H1 (cell line): ENCODE measurements around the gene TSPAN9. TPM values are rescaled to one million over a fixed set of nuclear protein-coding genes. Genes with fewer than 3 reads are reported as not detected.

ENCODE experiments used
- CTCF ChIA-PET: fragments of 300-600 bp; sonication (Branson Sonifier 250); formaldehyde crosslinking; loops from one replicate; lab custom pipeline; 2021; ENCODE audit not compliant: partially characterized antibody; lab: Charles Lee
- POLR2A ChIA-PET: fragments of 300-600 bp; sonication (Branson Sonifier 250); formaldehyde crosslinking; loops from one replicate; lab custom pipeline; 2021; ENCODE audit warnings: inconsistent platforms; ENCODE audit not compliant: partially characterized antibody; lab: Charles Lee
- DNase-seq, 2 experiments: peaks; one replicate each; pipeline versions ENCODE4 v3.0.0 to v3.0.0-alpha.2; 2010 to 2022; ENCODE audit warnings: low spot score in 2 of 2, low read depth in 1 of 2, mixed read lengths in 1 of 2
- FAIRE-seq: peaks from 2 replicates; lab custom pipeline; 2011; peaks lifted over from hg19 to GRCh38; lab: Jason Lieb, UNC
- H2AFZ ChIP-seq: 2 replicates; pipeline ENCODE4 v1.8.1; 2012; ENCODE audit warnings: low read length, inconsistent platforms
- H2AK5ac ChIP-seq: 2 replicates; pipeline ENCODE4 v1.6.1; 2013; ENCODE audit warnings: low read depth, low read length
- H2BK120ac ChIP-seq: replicated peaks from 2 replicates; pipeline ENCODE3; 2013; ENCODE audit warnings: low read depth, low read length, inconsistent platforms
- H2BK12ac ChIP-seq: 2 replicates; pipeline ENCODE4 v1.6.1; 2013; ENCODE audit warnings: low read depth, low read length
- H2BK15ac ChIP-seq: 2 replicates; pipeline ENCODE4 v1.6.1; 2013; ENCODE audit warnings: low read length
- H2BK20ac ChIP-seq: 2 replicates; pipeline ENCODE4 v1.6.1; 2013; ENCODE audit warnings: low read length
- H2BK5ac ChIP-seq: 2 replicates; pipeline ENCODE4 v1.6.1; 2013; ENCODE audit warnings: low read depth, low read length
- H3K14ac ChIP-seq: 2 replicates; pipeline ENCODE4 v1.6.1; 2013; ENCODE audit warnings: inconsistent platforms; ENCODE audit not compliant: insufficient read length
- H3K18ac ChIP-seq: 2 replicates; pipeline ENCODE4 v1.6.1; 2013; ENCODE audit warnings: low read length; ENCODE audit errors: extremely low read depth
- H3K23ac ChIP-seq: 2 replicates; pipeline ENCODE4 v1.6.1; 2013; ENCODE audit warnings: inconsistent platforms; ENCODE audit not compliant: insufficient read length
- H3K23me2 ChIP-seq: 2 replicates; pipeline ENCODE4 v1.6.1; 2013; ENCODE audit warnings: low read depth, low read length
- H3K27ac ChIP-seq: 2 replicates; pipeline ENCODE4 v1.6.1; 2011; ENCODE audit warnings: low read depth, low read length, inconsistent platforms
- H3K27me3 ChIP-seq, 4 experiments: replicated peaks in 1 of 4; 1 replicate in 1 of 4; 2 replicates in 3 of 4; pipeline versions ENCODE4 v1.6.1 to v1.8.1; 2011 to 2013; ENCODE audit warnings: low read length in 3 of 4, mild to moderate bottlenecking in 3 of 4, inconsistent platforms in 2 of 4, mixed read lengths in 2 of 4, moderate library complexity in 1 of 4; ENCODE audit not compliant: control insufficient read depth in 3 of 4, insufficient read depth in 3 of 4; ENCODE audit errors: extremely low read depth in 1 of 4
- H3K36me3 ChIP-seq, 4 experiments: 2 replicates each; pipeline versions ENCODE4 v1.6.1 to v1.8.1; 2011 to 2013; ENCODE audit warnings: mild to moderate bottlenecking in 4 of 4, low read length in 3 of 4, moderate library complexity in 2 of 4, control low read depth in 1 of 4, inconsistent platforms in 1 of 4; ENCODE audit not compliant: insufficient read depth in 4 of 4, control insufficient read depth in 2 of 4
- H3K4ac ChIP-seq: replicated peaks from 2 replicates; pipeline ENCODE3; 2013; ENCODE audit warnings: low read length, low read depth, mixed read lengths, inconsistent platforms; ENCODE audit not compliant: insufficient read length
- H3K4me1 ChIP-seq, 4 experiments: replicated peaks in 1 of 4; 1 replicate in 1 of 4; 2 replicates in 3 of 4; pipeline versions ENCODE4 v1.6.1 to v1.8.1; 2011 to 2013; ENCODE audit warnings: low read length in 3 of 4, inconsistent platforms in 2 of 4, mixed read lengths in 1 of 4; ENCODE audit not compliant: insufficient read depth in 4 of 4, control insufficient read depth in 3 of 4
- H3K4me2 ChIP-seq, 2 experiments: 2 replicates each; pipeline versions ENCODE4 v1.6.1 to v1.8.1; 2011 to 2013; ENCODE audit warnings: low read depth in 2 of 2, low read length in 2 of 2, control low read depth in 1 of 2, inconsistent platforms in 1 of 2, mild to moderate bottlenecking in 1 of 2; ENCODE audit not compliant: insufficient read depth in 1 of 2
- H3K4me3 ChIP-seq, 4 experiments: fragments of 200-600, 300-600 bp in 1 of 4; sonication (generic), shearing (Covaris generic), sonication (Bioruptor Twin) in 1 of 4; 2 replicates each; pipeline versions ENCODE4 v1.5.1 to v1.8.1; 2011 to 2016; ENCODE audit warnings: low read length in 4 of 4, low read depth in 3 of 4, control low read depth in 2 of 4, inconsistent platforms in 2 of 4, mild to moderate bottlenecking in 2 of 4, mixed read lengths in 1 of 4, moderate library complexity in 1 of 4; ENCODE audit not compliant: insufficient read depth in 2 of 4; ENCODE audit errors: extremely low read depth in 1 of 4
- H3K56ac ChIP-seq: replicated peaks from 2 replicates; pipeline ENCODE3; 2013; ENCODE audit warnings: low read depth, mild to moderate bottlenecking, mixed read lengths, low read length, inconsistent platforms; ENCODE audit not compliant: insufficient read length
- H3K79me1 ChIP-seq: 2 replicates; pipeline ENCODE4 v1.6.1; 2013; ENCODE audit warnings: low read depth, low read length, control low read depth
- H3K79me2 ChIP-seq, 2 experiments: 2 replicates each; pipeline versions ENCODE4 v1.6.1 to v1.8.1; 2012 to 2013; ENCODE audit warnings: low read length in 2 of 2, mild to moderate bottlenecking in 2 of 2, inconsistent platforms in 1 of 2; ENCODE audit not compliant: insufficient read depth in 2 of 2, control insufficient read depth in 1 of 2
- H3K9ac ChIP-seq, 4 experiments: replicated peaks in 1 of 4; 1 replicate in 1 of 4; 2 replicates in 3 of 4; pipeline versions ENCODE4 v1.6.1 to v1.8.1; 2011 to 2013; ENCODE audit warnings: low read depth in 3 of 4, low read length in 3 of 4, control low read depth in 2 of 4, mild to moderate bottlenecking in 2 of 4, moderate library complexity in 2 of 4, inconsistent platforms in 1 of 4; ENCODE audit errors: extremely low read depth in 1 of 4
- H3K9me3 ChIP-seq, 2 experiments: 2 replicates each; pipeline versions ENCODE4 v1.6.1 to v1.8.1; 2012 to 2013; ENCODE audit warnings: mild to moderate bottlenecking in 2 of 2, moderate library complexity in 2 of 2, control low read depth in 1 of 2, inconsistent platforms in 1 of 2, low read depth in 1 of 2, low read length in 1 of 2, mixed read lengths in 1 of 2; ENCODE audit not compliant: insufficient read depth in 2 of 2
- H4K20me1 ChIP-seq, 2 experiments: replicated peaks in 1 of 2; 2 replicates each; pipeline versions ENCODE3 to v1.8.1; 2011 to 2013; ENCODE audit warnings: inconsistent platforms in 2 of 2, low read length in 2 of 2, mild to moderate bottlenecking in 1 of 2; ENCODE audit not compliant: insufficient read depth in 2 of 2, control insufficient read depth in 1 of 2
- H4K5ac ChIP-seq: 2 replicates; pipeline ENCODE4 v1.6.1; 2013; ENCODE audit warnings: low read length, low read depth, mixed read lengths, inconsistent platforms; ENCODE audit not compliant: insufficient read length
- H4K8ac ChIP-seq: 2 replicates; pipeline ENCODE4 v1.8.0; 2013; ENCODE audit warnings: mild to moderate bottlenecking, moderate library complexity, low read length, inconsistent platforms; ENCODE audit not compliant: insufficient read depth; ENCODE audit errors: extremely low read depth
- H4K91ac ChIP-seq: replicated peaks from 2 replicates; pipeline ENCODE3; 2013; ENCODE audit warnings: low read length, mixed read lengths, inconsistent platforms; ENCODE audit not compliant: insufficient read length
- BRCA1 ChIP-seq: IDR thresholded peaks from 2 replicates; pipeline ENCODE4 v1.6.1; 2012; ENCODE audit warnings: low read depth, low read length, improper control_type of control experiment
- CHD1 ChIP-seq: IDR thresholded peaks from 2 replicates; pipeline ENCODE4 v1.6.1; 2012; ENCODE audit warnings: low read depth, low read length, improper control_type of control experiment
- GABPA ChIP-seq: IDR thresholded peaks from 2 replicates; pipeline ENCODE4 v1.6.1; 2011; ENCODE audit warnings: mild to moderate bottlenecking, low read length, moderate library complexity, borderline replicate concordance; ENCODE audit not compliant: insufficient read depth
- GTF2F1 ChIP-seq: IDR thresholded peaks from 2 replicates; pipeline ENCODE4 v1.6.1; 2012; ENCODE audit warnings: low read depth, low read length, improper control_type of control experiment, borderline replicate concordance
- KDM1A ChIP-seq: fragments of 200-600, 300-600 bp; sonication (generic); IDR thresholded peaks from 2 replicates; pipeline ENCODE4 v1.7.1; 2016; ENCODE audit warnings: mild to moderate bottlenecking, low read length, borderline replicate concordance
- POU5F1 ChIP-seq: IDR thresholded peaks from 2 replicates; pipeline ENCODE4 v1.6.1; 2011; ENCODE audit warnings: low read depth, mild to moderate bottlenecking, low read length, moderate library complexity
- RBBP5 ChIP-seq: IDR thresholded peaks from 2 replicates; pipeline ENCODE4 v1.7.1; 2012; ENCODE audit warnings: low read depth, mild to moderate bottlenecking, inconsistent platforms, low read length, moderate library complexity, borderline replicate concordance
- SIN3A ChIP-seq, 2 experiments: IDR thresholded peaks in 1 of 2; conservative IDR thresholded peaks in 1 of 2; 2 replicates each; pipeline ENCODE4 v1.6.1; 2011 to 2012; ENCODE audit warnings: low read length in 2 of 2, improper control_type of control experiment in 1 of 2, low read depth in 1 of 2, mild to moderate bottlenecking in 1 of 2
- SRF ChIP-seq: IDR thresholded peaks from 2 replicates; pipeline ENCODE4 v1.6.1; 2011; ENCODE audit warnings: mild to moderate bottlenecking, low read depth, low read length, moderate library complexity
- YY1 ChIP-seq: IDR thresholded peaks from 2 replicates; pipeline ENCODE4 v1.6.1; 2011; ENCODE audit warnings: low read depth, mild to moderate bottlenecking, low read length
- WGBS, 2 experiments: shearing (Covaris generic) in 1 of 2; methylation state at CpG; one replicate each; pipeline versions ENCODE4 v1.1.6 to v1.1.7; 2013 to 2015; ENCODE audit warnings: low lambda C conversion rate in 2 of 2, mixed read lengths in 2 of 2, inconsistent platforms in 1 of 2, low coverage in 1 of 2, missing lambda C conversion rate in 1 of 2; ENCODE audit not compliant: insufficient replicate concordance in 2 of 2, insufficient coverage in 1 of 2, insufficient read length in 1 of 2; ENCODE audit errors: extremely low coverage in 1 of 2, missing lambda C conversion rate in 1 of 2; 5-methylcytosine and 5-hydroxymethylcytosine counted together
- polyA plus RNA-seq, 7 experiments: library from polyadenylated mRNA; depleted of rRNA in 3 of 7; stranded (reverse) in 5 of 7; unstranded in 2 of 7; fragments of >200 nt in 5 of 7; fragments of 200-250 nt in 2 of 7; gene quantifications; 1 replicate in 5 of 7; 2 replicates in 1 of 7; 4 replicates in 1 of 7; pipeline versions ENCODE4 v1.2.1 to v1.2.3, GENCODE V29; 2011 to 2013; ENCODE audit warnings: missing spikeins in 2 of 7, mixed read lengths in 2 of 7
- total RNA-seq: library from RNA; stranded (reverse); fragmentation: NEBNext Ultra II Directional; extraction: Animal tissue kit (Norgen Biotek cat#: 25700); gene quantifications from 2 replicates; pipeline ENCODE4 v1.2.1, GENCODE V29; 2021
- TF ChIP-seq, protein P1 (sequence below): IDR thresholded peaks from 2 replicates; pipeline ENCODE4 v1.6.1; 2012; ENCODE audit warnings: inconsistent platforms
- TF ChIP-seq, protein P2 (sequence below): IDR thresholded peaks from 2 replicates; pipeline ENCODE4 v1.6.1; 2012; ENCODE audit warnings: low read length, inconsistent platforms

Gene TSPAN9
- total and polyA plus RNA-seq, 2 of the 8 experiments (the other 6 are each of a cell fraction or from before 2014, with no cell fraction given): 11.5 to 29.1 TPM

DNA sequence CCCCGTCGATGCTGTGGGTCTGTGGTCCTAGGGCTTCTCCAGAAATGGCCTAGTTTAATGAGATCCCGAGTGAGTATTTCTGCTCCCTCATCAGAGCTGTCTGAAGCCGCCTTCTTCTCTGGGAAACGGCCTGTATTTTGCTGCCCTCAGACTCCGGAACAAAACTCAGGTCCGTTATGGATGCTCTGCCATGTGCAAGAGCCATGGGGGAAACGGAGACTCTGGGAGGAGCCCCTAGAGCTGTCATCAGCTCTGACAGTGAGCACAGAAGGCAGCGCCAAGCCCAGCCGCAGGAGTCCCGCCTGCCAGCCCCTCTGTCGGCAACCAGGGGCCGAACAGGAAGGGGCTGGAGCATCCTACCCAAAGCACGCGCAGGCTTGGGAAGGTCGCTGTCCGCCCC is 221.4 kb downstream of the TSPAN9 start:
- ChIA-PET CTCF (interaction anchor here (0.6 to 7.6 kb wide), 26 partner anchors 10 to 538 kb away, joined by 3 to 203 read pairs (median 8); no protein-coding TSS in a partner anchor), POLR2A (no interaction called here)
- H2AFZ ChIP-seq: no peak overlapping the region
- no peak overlapping the region for H4K5ac ChIP-seq
- no peaks in the 10 kb centered on the region for H3K79me2 ChIP-seq
- H3K36me3 ChIP-seq: no peaks in the 10 kb centered on the region
- no peak overlapping the region for H4K91ac ChIP-seq
- no peak for DNase-seq
- peaks cover 0 to 2% of the 10 kb centered on the region in 2 experiments for H4K20me1 ChIP-seq
- no peaks in the 10 kb centered on the region for H3K9me3 ChIP-seq
- H3K18ac ChIP-seq: no peak overlapping the region
- no peak overlapping the region for H3K27ac ChIP-seq
- H2BK12ac ChIP-seq: no peak overlapping the region
- no peak overlapping the region for H3K23ac ChIP-seq
- 82% methylated on average over 16 of the region's 17 CpGs; no CpG with 5 or more reads in 1 of the 2 experiments for WGBS, 2 experiments
- no peak overlapping the region for H3K14ac ChIP-seq
- H3K4ac ChIP-seq: no peak overlapping the region
- peaks cover 0 to 4% (median 2%) of the 10 kb centered on the region in 4 experiments; a peak in 2 of 7 replicates for H3K27me3 ChIP-seq
- H3K4me2 ChIP-seq: no peak overlapping the region
- TF ChIP-seq, protein P1, sequence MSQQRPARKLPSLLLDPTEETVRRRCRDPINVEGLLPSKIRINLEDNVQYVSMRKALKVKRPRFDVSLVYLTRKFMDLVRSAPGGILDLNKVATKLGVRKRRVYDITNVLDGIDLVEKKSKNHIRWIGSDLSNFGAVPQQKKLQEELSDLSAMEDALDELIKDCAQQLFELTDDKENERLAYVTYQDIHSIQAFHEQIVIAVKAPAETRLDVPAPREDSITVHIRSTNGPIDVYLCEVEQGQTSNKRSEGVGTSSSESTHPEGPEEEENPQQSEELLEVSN: no peak
- TF ChIP-seq SIN3A (conservative IDR thresholded peaks at IDR 0.05 in 1 of 2, IDR thresholded peaks at IDR 0.05 in 1 of 2; ENCODE audit: low read depth in 1 of 2, low read length in 2 of 2) (no peak), SRF (no peak), RBBP5 (no peak), GTF2F1 (no peak), POU5F1 (no peak), KDM1A (no peak), CHD1 (no peak), GABPA (no peak), YY1 (no peak), BRCA1 (no peak)
- TF ChIP-seq, protein P2, sequence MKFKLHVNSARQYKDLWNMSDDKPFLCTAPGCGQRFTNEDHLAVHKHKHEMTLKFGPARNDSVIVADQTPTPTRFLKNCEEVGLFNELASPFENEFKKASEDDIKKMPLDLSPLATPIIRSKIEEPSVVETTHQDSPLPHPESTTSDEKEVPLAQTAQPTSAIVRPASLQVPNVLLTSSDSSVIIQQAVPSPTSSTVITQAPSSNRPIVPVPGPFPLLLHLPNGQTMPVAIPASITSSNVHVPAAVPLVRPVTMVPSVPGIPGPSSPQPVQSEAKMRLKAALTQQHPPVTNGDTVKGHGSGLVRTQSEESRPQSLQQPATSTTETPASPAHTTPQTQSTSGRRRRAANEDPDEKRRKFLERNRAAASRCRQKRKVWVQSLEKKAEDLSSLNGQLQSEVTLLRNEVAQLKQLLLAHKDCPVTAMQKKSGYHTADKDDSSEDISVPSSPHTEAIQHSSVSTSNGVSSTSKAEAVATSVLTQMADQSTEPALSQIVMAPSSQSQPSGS: no peak
- TF ChIP-seq, all 59 proteins: peak for 0
- no peak overlapping the region for H2BK15ac ChIP-seq
- H3K9ac ChIP-seq: no peak overlapping the region
- no peaks in the 10 kb centered on the region for H3K79me1 ChIP-seq
- peaks cover 0 to 10% (median 3%) of the 10 kb centered on the region in 4 experiments; a peak in 4 of 7 replicates for H3K4me1 ChIP-seq
- FAIRE-seq: no peak
- no peak overlapping the region for H2BK120ac ChIP-seq
- H2AK5ac ChIP-seq: no peak overlapping the region
- H3K56ac ChIP-seq: no peak overlapping the region
- no peak overlapping the region for H2BK5ac ChIP-seq
- no peak overlapping the region for H3K4me3 ChIP-seq
- no peak overlapping the region for H2BK20ac ChIP-seq
- H3K23me2 ChIP-seq: no peaks in the 10 kb centered on the region
- H4K8ac ChIP-seq: no peak overlapping the region
